GM12874 (cell line): Measurements from ENCODE around the gene HIVEP3.

Experiments
- TF ChIP-seq, protein P1 (sequence below): IDR thresholded peaks from 2 replicates; pipeline ENCODE4 v1.5.1; 2011; ENCODE audit warnings: low read depth, mild to moderate bottlenecking, control low read depth, low read length, moderate library complexity; ENCODE audit not compliant: insufficient read depth

The HIVEP3 gene

DNA sequence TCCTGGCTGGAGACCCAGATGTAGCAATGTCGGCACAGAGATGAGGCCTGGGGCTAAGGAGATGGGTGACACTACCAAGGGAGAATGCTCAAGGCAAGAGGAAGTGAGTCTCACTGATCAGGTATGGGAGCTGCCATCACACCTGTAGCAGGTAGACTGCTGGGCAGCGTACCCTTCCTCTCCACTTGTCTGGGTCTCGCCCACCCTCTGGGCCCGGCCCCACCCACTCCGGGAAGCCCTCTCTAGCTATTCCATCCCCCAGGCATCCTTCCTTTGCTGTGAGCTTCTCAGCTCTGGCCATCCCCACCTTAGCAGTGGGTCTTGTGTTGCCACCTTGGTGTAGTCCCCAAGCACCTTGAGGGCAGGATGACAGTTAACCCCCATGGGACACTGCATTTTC, 346.5 kb downstream of the HIVEP3 start:
- TF ChIP-seq, protein P1, sequence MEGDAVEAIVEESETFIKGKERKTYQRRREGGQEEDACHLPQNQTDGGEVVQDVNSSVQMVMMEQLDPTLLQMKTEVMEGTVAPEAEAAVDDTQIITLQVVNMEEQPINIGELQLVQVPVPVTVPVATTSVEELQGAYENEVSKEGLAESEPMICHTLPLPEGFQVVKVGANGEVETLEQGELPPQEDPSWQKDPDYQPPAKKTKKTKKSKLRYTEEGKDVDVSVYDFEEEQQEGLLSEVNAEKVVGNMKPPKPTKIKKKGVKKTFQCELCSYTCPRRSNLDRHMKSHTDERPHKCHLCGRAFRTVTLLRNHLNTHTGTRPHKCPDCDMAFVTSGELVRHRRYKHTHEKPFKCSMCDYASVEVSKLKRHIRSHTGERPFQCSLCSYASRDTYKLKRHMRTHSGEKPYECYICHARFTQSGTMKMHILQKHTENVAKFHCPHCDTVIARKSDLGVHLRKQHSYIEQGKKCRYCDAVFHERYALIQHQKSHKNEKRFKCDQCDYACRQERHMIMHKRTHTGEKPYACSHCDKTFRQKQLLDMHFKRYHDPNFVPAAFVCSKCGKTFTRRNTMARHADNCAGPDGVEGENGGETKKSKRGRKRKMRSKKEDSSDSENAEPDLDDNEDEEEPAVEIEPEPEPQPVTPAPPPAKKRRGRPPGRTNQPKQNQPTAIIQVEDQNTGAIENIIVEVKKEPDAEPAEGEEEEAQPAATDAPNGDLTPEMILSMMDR, result no peak

DNA sequence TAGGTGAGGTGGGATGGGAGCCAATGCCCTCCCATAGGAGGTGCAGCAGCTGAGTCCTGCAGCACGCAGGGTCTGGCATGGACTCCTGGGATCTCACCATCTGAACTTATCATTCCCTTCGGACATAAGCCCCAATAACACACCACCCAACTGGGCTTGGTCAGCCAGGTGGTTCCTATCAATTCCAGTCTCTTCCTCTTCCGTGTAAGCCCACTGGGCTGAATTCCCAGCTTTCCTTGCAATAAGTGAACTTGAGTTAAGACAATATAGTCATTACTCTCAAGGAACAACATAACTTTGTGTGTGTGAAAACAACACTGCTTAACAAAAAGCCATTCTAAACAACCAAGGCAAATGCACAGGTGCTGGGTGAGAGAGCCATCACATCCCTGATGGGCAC, 347.7 kb downstream of the HIVEP3 start:
- TF ChIP-seq, protein P1, result no peak

DNA sequence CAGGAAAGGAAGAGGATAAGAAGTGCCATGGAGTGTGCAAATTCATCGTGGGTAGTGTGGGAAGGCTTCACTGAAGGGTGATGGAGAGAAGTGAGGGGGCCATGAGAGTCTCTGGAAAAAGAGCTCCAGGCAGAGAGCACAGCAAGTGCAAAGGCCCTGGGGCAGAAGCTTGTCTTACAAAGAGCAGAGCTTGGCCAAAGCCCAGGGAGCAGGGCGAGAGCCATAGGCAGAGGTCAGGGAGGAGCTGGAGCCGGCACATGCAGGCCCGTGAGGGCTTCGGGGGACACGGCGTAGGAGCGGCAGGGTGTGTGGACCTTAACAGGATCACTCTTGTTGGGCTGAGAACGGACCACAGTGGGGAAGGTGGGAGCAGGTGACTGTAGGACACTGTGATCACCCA, 350.5 kb downstream of the HIVEP3 start:
- TF ChIP-seq, protein P1, result no peak

DNA sequence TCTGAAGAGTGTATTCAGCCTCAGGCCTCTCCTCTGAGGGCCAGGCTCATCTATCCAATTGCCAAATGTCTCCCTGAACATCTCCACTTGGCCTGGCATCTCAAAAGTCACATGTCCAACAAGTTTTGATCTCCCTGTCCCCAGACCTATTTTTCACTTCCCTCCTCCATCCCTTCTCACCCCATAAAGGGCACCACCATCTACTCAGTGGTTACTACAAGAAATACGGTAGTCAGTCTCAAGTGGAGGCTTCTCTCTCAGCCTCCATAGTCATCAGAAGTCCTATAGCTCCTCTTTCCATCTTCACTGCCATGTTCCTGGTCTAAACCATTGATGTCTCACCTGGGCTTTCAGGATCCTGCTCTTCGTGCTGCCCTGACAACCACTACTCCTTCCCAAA, 351.8 kb downstream of the HIVEP3 start:
- TF ChIP-seq, protein P1, result no peak

DNA sequence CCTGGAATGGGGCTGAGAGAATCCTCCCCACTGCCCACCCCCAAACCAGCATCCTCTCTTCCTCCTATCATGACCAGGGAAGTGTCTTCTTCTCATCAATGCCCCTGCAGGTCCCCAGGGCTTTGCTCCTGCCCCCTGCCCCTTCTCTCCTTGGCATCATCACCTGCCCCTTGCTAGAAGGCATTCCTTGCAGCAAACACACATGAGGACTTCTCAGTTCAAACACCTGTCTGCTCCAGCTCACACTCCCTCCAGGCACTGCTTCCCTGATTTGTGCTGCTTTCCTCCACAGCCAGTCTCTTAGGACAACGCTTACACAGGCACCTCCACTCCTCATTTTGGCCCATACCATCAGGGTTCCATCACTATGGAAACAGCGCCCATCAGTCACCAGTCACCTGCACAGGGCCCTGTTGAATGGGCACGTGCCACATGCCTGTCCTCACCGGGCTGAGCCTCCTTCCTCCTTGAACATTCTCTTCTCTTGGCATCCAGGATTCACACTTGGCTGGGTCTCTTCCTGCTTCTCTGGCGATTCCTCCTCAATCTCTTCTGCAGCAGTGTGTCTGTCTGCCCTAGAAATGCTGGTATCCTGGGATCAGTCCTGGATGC, 352.3 kb downstream of the HIVEP3 start:
- TF ChIP-seq, protein P1, result no peak

DNA sequence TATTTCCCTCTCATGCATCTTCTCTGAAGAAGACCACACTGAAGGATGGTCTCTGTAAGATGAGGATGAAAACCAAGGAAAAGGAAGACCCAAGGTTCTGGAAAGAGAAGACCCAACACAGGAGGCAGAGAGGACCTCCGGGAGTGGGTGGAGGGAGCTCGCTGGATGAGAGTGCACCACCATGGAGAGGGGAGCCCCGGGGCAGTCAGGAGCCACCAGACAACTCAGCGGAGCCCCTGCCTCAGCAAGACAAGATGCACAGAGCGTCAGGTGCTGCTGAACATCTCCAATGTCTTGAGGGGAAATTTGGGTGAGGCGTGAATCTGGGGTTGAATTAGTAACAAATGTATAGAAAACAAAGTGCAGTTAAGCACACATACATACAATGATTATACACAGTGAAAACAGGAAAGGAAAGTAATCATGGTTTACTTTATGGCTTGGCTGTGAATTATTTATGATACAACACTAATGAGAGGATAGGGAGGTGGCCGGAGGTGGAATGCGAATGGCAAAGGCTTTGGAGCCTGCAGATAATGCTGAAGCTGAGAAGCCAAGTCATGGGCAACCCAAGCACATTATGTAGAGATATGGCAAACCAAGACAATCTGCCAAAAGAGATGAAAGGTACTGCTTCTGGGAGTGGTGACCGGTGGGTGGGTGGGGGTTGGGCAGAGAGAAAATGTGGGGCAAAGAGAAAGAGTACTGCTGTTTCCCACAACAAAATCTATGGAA, 353.8 kb downstream of the HIVEP3 start:
- TF ChIP-seq, protein P1, result no peak

DNA sequence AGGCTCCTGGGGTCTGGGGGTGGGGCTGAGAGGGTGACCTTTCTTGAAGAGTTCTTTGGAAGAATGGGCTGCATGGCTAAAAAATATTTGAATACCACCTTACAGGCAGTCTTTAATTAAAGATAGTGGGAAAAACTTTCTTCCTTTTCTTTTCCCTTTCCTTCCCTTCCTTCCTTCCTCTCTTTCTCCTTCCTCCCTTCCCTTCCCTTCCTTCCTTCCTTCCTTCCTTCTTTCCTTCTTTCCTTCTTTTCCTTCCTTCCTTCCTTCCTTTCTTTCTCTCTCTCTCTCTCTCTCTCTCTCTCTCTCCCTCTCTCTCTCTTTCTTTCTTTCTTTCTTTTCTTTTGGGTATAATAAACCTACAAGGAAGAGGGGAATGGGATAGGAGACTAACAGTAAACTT, 356.4 kb downstream of the HIVEP3 start:
- TF ChIP-seq, protein P1, result no peak
